Glomerular visceral epithelial cell (primary cell): Measurements from ENCODE around the gene ADAM30.
A peak's percentile ranks its signal among the peaks of the same experiment; 100 is the strongest.

Experiments used
- DNase-seq: peaks from one replicate; pipeline ENCODE4 v3.0.0-alpha.2; 2016; ENCODE audit errors: extremely low spot score

The ADAM30 gene

DNA sequence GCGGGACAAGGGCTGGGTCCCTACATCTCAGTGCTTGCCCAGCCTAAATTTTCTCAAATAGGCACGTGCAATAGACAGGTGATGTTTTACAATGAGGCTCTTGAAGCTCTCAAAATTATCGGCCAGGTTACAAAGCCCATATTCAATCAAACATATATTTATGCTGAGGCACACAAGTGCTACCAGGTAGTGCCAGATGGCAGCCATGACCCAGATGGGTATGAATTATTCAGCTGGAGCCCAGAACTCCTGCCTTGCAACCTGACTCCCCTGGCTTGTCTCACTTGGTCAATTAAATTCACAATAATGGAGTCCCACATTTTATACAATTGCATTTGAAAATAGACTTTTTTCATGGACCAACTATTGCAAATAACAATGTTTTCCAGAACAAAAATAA lies 12.3 kb upstream of the ADAM30 start:
- no peak for DNase-seq

DNA sequence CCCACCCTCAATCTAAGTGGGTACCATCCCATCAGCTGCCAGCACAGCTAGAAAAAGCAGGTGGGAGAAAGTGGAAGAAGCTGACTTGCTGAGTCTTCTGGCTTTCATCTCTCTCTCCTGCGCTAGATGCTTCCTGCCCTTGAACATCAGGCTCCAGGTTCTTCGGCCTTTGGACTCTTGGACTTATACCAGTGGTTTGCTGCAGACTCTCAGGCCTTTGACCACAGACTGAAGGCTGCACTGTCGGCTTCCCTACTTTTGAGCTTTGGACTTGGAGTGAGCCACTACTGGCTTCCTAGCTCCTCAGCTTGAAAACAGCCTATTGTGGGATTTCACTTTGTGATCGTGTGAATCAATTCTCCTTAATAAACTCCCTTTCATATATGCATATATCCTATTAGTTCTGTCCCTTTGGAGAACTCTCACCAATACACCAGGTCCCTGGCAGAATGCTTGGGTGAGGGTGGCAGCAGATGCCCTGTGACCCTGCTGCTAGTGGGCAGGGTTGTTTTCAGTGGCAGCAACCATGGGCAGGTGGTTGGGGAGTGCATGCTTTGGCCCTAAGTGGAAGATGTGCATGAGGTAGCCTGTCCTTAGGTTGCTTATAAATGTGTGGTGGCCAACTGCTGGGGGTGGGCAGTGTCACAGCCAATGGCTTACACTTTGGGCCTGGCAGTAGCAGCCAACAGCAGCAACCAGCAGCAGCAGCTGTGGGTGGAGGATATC lies 10.8 kb upstream of the ADAM30 start:
- DNase-seq, result no peak

DNA sequence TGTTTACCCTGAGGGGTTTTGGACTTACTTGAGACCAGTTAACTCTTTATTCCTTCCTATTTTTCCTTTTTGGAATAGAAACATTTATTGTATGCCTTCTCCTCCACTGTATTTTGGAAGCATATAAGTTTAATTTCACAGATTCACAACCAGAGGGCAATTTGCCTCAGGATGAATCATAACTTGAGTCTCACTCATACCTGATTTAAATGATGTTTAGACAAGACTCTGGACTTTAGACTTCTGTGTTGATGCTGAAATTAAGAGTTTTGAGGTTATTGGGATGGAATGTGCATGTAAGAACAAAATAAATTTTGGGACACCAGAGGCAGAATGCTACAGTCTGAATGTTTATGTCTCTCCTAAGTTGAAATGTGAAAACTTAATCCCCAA lies 7.1 kb upstream of the ADAM30 start:
- DNase-seq, result no peak

DNA sequence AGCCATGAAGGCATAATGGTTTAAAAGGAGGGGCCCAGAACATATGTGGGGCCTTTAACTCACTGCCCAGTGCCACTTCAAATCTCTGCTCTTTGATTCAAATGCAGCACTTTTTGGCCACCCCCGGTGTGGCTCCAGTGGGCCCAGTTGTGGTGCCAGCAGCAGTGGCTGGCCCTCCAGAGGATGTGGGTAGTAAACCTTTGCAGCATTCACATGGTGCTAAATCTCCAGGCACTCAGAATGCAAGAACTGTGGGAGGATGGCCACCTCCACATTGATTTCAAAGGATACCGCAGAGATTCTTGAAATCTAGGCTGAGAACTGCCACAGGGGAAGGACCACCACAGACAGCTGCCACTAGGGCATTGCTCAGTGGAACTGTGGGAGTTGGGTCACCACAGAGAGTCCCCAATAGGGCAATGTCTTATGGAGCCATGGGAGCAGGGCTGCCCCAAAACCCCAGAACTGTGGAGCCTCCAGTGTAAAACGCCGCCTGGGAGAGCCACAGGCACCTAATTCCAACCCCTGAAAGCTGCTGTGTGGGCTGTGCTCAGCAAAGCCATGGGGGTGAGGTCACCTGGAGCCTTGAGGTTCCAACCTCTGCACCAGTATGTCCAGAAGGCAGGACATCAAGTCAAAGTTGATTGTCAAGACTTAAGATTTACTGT lies 6.6 kb upstream of the ADAM30 start:
- no peak for DNase-seq

DNA sequence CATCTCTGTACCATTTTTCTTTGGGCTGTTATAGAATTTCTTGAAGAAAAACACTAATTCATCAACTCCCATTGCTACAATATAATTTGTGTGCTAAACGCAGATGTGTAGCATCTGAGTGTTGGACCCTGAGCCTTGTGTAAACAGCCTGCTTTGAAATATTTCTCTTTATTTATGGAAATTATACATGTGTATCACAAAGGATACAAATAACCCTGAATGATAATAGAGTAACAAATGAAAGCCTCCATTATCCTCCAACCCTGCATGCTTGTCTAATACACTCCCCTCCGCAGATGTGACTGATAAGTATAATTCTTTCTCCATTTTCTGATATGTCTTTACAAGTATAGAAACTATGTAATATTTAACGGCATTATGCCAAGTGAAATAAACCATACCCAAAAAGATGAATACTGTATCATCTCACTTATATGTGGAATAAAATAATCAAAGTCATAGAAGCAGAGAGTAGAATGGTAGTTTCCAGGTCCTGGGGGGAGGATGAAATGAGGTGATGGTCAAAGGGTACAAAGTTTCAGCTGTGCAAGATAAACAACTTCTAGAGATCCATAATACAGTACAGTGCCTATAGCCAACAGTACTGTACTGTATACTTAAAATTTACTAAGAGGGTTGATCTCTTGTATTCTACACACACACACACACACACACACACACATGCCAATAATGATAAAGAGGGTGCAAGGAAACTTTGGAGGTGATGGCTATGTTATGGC lies 2.8 kb upstream of the ADAM30 start:
- no peak for DNase-seq

DNA sequence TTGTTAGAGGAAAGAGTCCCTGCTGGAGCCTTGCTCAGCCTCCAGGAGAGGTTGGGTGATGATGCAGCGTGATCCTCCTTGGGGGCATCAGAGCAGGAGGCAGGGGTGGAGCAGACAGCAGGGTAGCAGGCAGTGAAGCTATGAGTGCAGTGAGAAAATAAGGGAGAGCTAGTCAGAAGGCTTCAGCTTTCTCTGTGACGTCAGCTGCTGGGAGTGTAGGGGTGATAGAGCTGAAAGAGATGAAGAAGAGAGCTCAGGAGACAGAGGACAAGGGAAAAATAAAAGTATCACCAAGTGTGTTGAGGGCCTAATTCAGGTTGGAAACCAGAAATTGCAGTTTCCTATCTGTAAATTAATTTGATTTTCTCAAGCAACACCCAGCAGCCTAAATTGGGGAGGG lies 2.2 kb upstream of the ADAM30 start:
- DNase-seq, result no peak

DNA sequence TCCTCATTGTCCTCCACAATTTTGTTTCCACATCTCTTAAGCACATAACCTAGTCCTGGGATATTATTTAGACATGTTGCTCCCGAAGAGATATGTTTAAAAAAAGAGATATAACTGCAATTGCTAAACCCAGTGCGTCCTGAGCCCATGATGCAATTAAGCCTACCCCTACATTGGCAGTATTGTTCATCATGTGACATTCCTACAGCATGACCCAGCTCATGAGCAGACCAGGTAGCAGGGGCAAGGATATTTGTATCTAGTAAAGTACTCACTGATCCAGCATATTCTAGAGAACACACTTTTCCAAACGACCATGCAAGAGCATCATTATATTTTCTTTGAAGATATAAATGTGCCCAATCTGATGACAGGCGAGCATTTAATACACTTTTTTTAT lies 1.2 kb downstream of the ADAM30 start:
- no peak for DNase-seq

DNA sequence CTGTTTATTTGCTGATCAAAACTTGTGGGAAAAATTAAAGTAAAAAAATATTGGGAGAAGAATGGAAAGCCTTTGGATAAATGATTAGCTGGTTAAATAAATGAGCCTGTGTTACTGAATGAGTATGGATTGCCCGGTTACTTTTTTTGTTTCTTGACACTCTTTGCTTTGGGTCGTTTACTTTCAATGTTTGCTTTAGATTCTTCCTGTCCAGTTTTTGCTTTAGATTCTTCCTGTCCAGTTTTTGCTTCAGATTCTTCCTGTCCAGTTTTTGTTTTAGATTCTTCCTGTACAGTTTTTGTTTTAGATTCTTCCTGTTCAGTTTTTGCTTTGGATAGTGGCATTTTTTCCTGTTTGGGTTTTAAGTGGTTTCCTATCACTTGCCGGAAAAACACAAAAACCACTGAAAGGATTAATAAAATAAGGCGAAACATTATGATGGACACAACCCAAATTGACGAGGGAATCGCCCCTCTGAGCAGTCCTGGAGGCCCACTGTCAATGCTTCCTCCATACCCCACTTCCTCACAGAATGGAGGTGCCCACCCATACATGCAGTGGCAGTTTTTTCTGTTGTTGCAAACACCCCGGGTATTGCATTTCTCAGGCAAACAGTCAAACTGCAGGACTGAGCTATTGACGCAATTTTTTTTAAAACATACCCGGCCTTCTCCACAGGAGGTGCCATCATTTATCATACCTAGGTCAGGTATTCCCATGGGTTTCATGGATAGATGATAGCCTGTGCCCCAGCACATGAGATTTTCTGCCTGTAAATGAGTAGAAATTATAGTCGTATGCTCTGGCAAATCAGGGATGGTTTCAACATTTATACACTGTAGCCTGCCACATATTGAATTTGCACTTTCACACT lies 2.3 kb downstream of the ADAM30 start:
- DNase-seq, result no peak

DNA sequence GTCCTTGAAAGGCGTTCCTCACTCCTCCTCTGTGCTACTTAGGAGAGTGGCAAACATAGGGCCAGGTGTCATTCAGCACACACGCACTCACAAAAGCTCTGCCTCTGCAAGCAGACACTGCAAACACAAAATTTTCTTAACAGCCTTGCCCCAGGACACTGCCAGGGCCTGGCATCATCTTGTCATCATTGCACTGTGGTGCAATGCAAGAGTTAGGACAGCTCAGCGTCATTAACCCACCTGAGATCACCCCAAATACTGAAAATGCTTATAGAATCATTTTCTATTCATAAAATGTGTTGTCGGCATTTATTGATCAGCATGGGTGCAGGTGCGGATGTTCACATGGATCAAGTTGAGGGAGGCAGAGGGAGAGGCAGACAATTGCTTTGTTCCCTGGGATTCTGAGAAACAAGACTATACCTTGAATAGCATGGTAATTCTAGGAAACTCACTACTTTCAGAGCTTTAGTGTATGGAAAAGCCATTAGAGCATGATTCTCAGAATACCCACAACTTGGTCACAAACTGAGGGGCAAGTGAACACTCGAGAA lies 3.0 kb downstream of the ADAM30 start:
- DNase-seq, result no peak

DNA sequence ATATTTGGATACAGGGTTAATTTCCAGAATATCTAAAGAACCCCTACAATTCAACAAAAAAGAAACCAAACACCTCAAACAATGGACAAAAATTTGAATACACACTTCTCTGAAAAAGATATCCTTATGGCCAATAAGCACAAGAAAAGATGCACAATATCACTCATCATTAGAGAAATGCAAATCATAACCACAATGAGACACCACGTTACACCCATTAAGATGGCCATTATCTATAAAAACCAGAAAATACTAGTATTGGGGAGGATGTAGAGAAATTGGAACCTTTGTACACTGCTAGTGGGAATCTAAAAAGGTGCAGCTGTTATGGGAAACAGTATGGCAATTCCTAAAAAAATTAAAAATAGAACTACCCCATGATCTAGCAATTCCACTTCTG lies 4.9 kb downstream of the ADAM30 start:
- DNase-seq, result no peak

DNA sequence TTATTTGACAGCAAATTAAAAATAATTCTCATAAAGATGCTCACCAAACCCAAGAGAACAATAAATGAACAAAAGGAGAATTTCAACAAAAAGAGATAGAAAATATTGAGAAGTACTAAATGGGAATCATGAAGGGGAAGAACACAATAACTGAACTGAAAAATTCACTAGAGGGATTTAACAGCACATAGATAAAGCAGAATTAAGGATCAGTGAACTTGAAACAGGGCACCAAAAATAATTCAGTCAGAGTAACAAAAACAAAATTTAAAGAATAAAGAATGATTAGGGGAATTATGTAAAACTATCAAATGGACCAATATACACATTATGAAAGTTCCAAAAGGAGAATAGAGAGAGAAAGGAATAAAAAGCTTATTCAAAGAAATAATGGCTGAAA lies 7.8 kb downstream of the ADAM30 start:
- no peak for DNase-seq

DNA sequence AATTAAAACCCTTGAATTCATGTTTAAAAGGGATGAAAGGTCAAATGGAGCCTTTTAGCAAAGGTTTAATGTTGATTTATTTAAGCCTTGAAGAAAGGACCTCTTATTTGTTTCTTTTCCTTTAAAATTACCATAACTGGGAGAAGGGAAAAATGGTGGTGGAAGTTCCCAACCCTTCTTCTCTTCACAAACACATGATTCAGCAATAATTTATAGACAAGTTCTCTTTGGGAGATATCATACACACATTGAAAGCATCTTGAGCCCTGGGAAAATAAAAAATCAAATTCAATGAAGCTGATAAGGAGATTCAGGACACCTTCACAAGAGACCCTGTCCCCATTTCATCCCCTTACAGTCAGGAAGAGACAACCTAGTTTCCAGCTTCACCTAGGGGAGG lies 8.9 kb downstream of the ADAM30 start:
- no peak for DNase-seq

DNA sequence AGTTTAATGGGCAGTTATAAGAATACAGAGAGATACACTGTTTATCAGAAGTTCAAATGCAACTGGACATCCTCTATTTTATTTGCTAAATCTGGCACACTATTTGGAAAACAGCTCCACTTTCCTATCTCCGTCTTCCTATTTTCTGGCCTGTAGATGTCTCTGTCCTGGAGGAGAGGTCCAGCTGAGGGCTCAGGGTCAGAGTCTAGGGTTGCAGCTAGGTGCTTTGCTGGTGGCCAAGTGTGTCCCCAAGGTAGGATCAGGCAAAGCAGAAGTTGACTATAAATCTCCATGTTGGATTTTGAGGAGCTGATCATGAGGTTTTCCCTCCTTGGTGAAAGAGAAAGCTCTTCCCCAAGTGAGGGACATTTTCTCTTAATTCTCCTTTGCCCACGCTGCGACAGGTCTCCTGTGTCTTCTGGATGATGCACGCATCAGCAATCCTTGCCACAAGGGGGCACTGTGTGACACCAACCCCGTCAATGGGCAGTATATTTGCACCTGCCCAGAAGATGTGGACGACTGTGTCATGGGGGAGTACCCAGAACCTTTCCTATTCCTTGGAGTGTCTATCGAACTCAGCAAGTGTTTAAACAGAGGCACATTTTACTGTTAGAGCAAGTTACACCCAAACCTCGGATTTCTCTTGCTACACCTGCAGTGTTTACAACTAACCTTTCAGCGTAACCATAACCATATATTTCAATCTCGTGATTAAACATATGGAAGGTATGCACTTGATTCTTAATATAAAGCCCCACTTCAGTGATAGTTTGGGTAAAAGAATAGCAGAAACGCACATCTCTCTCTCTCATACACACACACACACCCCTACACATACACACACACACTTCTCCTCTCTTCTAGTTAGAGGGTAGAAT lies 10.2 kb downstream of the ADAM30 start:
- DNase-seq, result peak; percentile 47

DNA sequence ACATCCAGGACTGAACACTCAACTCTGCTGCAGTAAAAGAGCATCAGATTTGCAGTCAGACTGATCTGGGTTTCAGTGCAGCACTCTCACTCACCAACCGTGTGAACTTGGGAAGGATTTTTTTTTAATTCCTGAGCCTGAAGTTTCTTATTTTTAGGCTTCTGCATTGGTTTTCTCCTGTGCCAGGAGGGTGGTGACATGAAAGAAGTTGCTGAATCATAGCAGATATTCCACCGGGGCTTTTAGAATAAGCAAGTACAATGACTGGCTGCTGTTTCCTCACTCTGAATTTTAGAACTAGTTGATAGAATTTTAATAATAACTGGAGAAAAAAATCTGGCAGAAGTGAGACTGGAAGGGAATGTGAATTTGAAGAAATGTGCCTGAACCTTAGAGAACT lies 11.6 kb downstream of the ADAM30 start:
- DNase-seq, result no peak

DNA sequence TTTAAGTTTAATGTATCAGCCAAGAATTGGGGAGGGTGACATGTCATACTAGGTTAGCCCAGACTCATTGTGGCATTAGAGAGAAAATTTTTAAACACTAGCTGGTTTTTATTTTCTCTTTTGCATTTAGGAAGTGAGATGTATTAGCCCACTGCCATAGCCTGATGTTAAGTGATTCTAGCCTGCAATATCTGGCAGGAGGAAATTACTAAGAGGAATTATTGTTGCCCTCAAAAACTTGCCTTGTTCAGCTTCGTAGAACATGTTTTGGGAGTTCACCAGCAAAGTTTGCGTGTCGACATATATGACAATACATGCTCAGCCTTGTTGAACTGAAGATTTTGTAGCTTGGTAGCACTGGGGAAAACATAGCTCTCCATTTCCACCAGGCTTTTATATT lies 12.5 kb downstream of the ADAM30 start:
- DNase-seq, result no peak

DNA sequence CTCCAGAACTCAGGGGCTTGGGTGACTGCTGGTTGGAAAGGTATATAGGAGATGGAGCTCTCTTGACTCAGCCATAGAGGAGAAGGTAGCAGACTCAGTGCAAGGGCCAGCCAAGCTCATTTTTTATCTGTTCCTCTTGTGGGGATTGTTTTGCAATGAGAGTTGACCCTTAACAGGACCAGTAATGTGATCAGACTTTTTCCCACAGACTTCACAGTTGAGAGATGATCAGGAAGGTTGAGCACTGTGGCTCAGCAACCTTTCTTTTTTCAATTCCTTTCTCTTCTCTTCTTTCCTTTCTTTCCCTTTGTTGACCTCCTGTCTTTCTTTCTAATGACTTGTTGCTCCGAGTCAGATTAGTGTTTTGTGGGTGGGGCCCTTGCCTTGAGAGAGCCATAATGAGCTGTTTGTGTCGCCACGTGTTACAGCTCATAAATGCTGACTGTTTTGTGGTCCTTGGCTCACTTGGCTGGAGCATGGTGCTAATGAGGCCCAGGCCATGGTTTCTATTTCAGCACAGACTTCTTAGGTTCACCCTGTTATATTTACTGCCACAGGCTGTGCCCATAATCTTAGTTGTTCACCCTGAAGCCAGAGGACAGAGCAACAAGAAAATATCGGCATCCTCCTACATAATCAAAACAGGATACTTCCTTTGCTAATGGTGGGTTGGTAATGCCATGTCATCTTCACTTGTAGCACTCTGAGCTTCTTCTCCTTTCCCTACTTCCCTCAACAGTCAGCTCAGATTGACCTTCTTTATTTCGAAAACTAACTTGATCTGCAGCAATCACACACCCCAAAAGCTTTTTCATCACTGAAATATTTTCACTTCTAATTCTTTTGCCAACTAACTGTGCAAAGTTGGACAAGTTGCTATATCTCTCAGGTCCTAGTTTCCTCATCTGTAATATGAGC lies 13.9 kb downstream of the ADAM30 start:
- DNase-seq, result no peak

DNA sequence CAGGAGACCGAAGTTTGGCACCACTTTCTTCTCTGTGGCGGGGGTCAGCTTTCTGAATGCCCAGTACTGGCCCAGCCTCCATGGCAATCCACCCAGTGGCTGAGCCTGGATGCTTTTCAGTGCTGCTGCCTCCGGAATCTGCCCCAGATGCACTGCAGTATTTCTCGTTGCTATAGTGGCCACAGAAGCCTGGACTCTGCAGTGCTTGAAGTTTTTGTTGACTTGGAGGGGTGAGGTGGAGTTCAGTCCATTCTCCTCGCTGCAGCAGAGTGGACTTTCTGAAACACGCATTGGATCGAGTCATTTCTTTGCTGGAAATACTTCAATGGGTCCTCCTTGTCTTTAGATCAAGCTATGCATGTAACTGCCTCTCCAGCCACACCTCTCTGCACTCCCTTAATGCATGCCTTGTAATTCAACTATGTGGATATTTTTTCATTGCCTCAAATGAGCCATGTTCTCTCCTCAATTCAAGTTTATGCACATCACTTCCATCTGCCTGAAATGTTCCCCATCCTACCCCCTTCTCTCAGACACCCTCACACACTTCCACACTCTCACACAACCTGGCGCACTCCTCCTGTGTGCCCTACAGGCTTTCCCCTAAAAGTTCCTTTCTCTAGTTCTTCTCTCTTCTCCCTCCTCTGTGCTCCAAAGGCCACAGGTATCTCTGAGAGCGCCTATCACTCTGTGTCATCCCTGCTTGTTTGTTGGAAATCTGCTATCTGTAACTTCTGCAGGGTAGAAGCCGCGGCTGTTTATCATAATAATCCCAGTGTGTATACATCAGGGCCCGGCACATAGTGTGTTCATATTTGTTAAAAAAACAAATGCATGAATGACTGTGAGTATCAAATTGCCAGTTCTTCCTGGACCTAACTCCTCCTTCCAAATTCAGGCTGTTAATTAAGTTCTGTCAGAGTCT lies 16.5 kb downstream of the ADAM30 start:
- DNase-seq, result no peak

DNA sequence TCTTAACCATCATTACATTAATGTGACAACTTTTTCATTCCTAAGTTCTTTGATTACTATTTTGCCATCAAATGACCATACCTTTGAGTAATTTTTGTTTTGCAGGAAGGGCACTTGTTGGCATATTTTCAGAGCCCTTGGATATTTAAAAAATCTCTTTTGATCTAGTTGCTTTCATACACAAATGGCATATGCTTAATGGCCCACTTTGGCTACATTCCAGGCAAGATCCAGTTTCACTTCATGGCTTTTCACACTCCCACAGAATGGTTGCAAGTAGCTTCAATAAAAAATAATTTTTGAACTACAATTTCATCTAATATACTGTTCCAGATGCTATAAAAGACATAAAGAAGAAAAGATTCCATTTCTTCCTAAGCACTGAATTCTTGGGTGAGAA lies 18.1 kb downstream of the ADAM30 start:
- DNase-seq, result no peak

DNA sequence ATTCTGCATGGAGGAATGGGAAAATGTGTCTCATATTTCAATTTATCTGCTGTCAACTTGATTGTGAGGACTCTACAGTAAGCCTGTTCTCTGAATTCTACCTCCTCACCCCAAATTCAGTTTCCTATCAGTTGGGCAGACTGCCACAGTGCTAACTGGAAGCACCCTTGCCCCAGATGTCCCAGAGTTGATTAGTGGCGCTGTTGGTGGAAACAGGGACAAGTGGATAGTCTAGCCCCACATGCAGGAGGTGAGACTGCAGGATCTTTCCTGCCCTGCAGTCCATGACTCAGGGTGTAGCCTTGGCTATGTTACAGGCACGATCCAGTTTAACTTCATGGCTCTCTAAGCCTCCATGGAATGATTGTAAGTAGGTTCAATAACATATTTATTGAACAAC lies 22.1 kb downstream of the ADAM30 start:
- DNase-seq, result no peak
